Mucosa of descending colon (tissue), 3 donors: ENCODE results near the gene RNF148. TPM values are rescaled to one million over a fixed set of nuclear protein-coding genes. Genes with fewer than 3 reads are reported as not detected.

Source experiments
- ATAC-seq: fragments of 200-7000 bp; cut with Tn5 transposase; one replicate; pipeline ENCODE4 v1.9.1; 2020; ENCODE audit warnings: mild to moderate bottlenecking, moderate library complexity
- DNase-seq, 3 donors: peaks; one replicate each; pipeline ENCODE4 v3.0.0-alpha.2; 2020
- H3K36me3 ChIP-seq: fragments of 200-600 bp; one replicate; pipeline ENCODE4 v1.8.0; 2021; ENCODE audit warnings: low read depth, mild to moderate bottlenecking
- H3K4me1 ChIP-seq: fragments of 200-600 bp; one replicate; pipeline ENCODE4 v1.8.0; 2021; ENCODE audit warnings: low read depth, mild to moderate bottlenecking
- H3K4me3 ChIP-seq: fragments of 200-600 bp; one replicate; pipeline ENCODE4 v1.8.0; 2021; ENCODE audit warnings: mild to moderate bottlenecking
- H3K9me3 ChIP-seq: fragments of 200-600 bp; one replicate; pipeline ENCODE4 v1.8.0; 2021; ENCODE audit warnings: mild to moderate bottlenecking
- intact Hi-C, 2 donors: fragments of 100-400 bp; cut with DNase I in 1 of 2; cut with micrococcal nuclease in 1 of 2; formaldehyde crosslinking; loops; one replicate each; pipeline versions ENCODE4 v1.11.0 to v1.11.1; 2022; cut with DNase I, micrococcal nuclease
- long read RNA-seq, 2 donors: library from polyadenylated mRNA; unstranded; transcript quantifications; one replicate each; pipeline ENCODE4 v2.0.0, GENCODE V29; 2019 to 2021
- total RNA-seq, 3 donors: library from RNA; stranded (reverse); fragmentation: NEBNext Ultra II Directional in 2 of 3; extraction: Animal tissue kit (Norgen Biotek cat#: 25700) in 2 of 3; gene quantifications; one replicate each; pipeline versions ENCODE4 v1.2.1 to v1.2.4, GENCODE V29; 2021 to 2023
- TF ChIP-seq, protein P1 (sequence below): fragments of 200-600 bp; IDR thresholded peaks from one replicate; pipeline ENCODE4 v1.8.0; 2022; ENCODE audit warnings: antibody characterized with exemption, mild to moderate bottlenecking
- donor health status: DM: no; HTN: no; CAD: no; lungs with moderate emphysema.
- donor health status: DM: no; HTN: no; CAD: no.
- donor health status: DM: no; HTN: yes; CAD: no.

The RNF148 gene
- total RNA-seq: 1 to 10 TPM in 2 of 3 donors, under 1 TPM in 1; 0.54 to 1.6 (median 1.5) TPM
- long read RNA-seq, donor 1: 0 reads
- long read RNA-seq, donor 2: 0 reads

DNA sequence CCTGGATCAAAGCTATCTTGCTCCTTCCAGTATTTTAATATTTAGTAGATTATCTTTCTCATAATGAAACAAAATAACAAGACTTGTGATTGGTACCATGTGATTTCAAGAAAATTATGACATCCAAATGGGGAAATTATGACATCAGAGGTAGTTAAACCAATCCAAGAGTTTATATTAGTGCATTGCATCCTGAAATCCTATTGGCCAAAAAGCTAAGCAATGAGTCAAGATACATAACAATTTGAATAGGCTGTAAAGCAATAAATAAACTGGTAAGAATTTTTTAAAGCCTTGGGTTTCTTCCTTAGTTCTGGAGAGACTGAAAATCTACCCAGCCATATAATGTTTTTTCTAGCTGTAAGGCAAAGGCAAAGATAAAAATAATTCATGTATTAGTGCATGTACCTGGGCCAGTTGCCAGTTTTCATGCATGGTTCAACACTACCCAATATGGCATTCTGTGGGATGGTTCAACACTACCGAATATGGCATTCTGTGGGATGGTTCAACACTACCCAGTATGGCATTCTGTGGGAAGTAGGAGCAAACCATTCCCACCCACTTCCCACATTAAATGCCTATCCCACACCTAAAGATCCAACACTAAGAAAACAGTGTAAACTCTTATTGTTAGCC, at the start of gene RNF148:
Gene RNF148 (minus strand): TSS at position 51 of the 639 bp plus-strand sequence. CDS start 172 bp downstream, outside the sequence.
- H3K9me3 ChIP-seq: no peaks in the 10 kb centered on the region
- intact Hi-C loops: no loop called here
- H3K36me3 ChIP-seq: no peaks in the 10 kb centered on the region
- no peak within 1 kb of the TSS for H3K4me3 ChIP-seq
- H3K4me1 ChIP-seq: no peaks in the 10 kb centered on the region
- TF ChIP-seq, protein P1, sequence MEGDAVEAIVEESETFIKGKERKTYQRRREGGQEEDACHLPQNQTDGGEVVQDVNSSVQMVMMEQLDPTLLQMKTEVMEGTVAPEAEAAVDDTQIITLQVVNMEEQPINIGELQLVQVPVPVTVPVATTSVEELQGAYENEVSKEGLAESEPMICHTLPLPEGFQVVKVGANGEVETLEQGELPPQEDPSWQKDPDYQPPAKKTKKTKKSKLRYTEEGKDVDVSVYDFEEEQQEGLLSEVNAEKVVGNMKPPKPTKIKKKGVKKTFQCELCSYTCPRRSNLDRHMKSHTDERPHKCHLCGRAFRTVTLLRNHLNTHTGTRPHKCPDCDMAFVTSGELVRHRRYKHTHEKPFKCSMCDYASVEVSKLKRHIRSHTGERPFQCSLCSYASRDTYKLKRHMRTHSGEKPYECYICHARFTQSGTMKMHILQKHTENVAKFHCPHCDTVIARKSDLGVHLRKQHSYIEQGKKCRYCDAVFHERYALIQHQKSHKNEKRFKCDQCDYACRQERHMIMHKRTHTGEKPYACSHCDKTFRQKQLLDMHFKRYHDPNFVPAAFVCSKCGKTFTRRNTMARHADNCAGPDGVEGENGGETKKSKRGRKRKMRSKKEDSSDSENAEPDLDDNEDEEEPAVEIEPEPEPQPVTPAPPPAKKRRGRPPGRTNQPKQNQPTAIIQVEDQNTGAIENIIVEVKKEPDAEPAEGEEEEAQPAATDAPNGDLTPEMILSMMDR: no peak
- no peak for ATAC-seq
- DNase-seq: no peak

DNA sequence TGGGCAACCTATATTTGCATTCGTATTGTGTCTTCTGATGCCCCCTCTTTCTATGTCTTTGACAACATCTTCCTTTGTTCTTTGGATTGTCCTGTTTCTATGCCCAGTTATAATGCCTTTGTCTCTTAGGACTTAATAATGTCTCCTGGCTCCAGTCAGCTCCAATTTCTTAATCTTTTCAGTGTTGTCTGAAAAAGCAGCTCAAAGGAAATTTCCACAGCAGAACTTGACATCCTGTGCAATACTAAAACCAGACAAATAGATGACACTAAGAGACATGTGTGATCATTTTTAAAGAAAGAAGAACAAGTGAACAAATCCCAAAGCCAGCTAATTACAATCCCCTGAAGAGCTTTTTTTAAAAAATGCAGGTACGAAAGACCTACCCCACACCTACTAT, 47.7 kb upstream of the RNF148 start:
- ATAC-seq: no peak
- Histone ChIP-seq H3K4me3 (no peak overlapping the region), H3K36me3 (no peaks in the 10 kb centered on the region), H3K9me3 (no peaks in the 10 kb centered on the region), H3K4me1 (no peaks in the 10 kb centered on the region)
- intact Hi-C loops: no loop called here
- TF ChIP-seq, protein P1: no peak
- DNase-seq: no peak

DNA sequence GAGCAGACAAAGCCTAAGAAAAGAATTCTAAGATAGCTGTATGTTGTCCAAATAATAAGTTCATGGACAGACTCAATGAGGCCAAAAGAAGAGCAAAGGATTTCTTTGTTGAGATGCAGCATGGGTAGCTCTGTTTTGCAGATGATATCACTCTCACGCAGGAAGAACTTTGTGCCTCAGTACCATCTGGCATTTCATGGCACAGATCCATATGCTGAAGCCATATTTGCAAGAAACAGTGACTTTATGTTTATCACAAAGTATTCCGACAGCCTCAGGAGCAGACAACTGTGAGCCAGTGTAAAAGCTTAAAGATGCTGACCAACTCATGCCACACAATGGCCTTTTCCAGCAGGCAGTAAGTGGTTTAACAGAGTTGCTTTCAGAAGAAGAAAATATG, 45.5 kb upstream of the RNF148 start:
- Histone ChIP-seq H3K36me3 (no peaks in the 10 kb centered on the region), H3K4me3 (no peak overlapping the region), H3K4me1 (no peaks in the 10 kb centered on the region), H3K9me3 (no peaks in the 10 kb centered on the region)
- no peak for DNase-seq
- intact Hi-C loops: no loop called here
- ATAC-seq: no peak
- TF ChIP-seq, protein P1: no peak

- H3K4me1 ChIP-seq: no peaks in the 10 kb centered on the region
- intact Hi-C loops: no loop called here
- no peak overlapping the region for H3K4me3 ChIP-seq
- ATAC-seq: no peak
- no peak for DNase-seq
- H3K36me3 ChIP-seq: no peaks in the 10 kb centered on the region
- TF ChIP-seq, protein P1: no peak
- H3K9me3 ChIP-seq: no peaks in the 10 kb centered on the region
Observed at GRCh38 chr7:122746948-122747347, 44.2 kb upstream of the RNF148 start.

GRCh38 chr7:122743211-122743610, 40.5 kb upstream of the RNF148 start:
- no peak for ATAC-seq
- TF ChIP-seq, protein P1: no peak

More at GRCh38 chr7:122743211-122743610, 40.5 kb upstream of the RNF148 start:
- intact Hi-C loops: no loop called here
- Histone ChIP-seq H3K9me3 (no peaks in the 10 kb centered on the region), H3K4me1 (no peaks in the 10 kb centered on the region), H3K4me3 (no peak overlapping the region), H3K36me3 (no peaks in the 10 kb centered on the region)
- no peak for DNase-seq
